Gastrocnemius medialis (tissue), 4 donors: ENCODE measurements around the gene PIP5K1C. TPM values are rescaled to one million over a fixed set of nuclear protein-coding genes. Genes with fewer than 3 reads are reported as not detected.
A peak's percentile ranks its signal among the peaks of the same experiment; 100 is the strongest.

Experiments
- ATAC-seq, 2 donors: fragments of 150-250 bp; one replicate each; pipeline ENCODE4 v1.9.1; 2016
- DNase-seq, 2 donors: peaks; one replicate each; pipeline ENCODE4 v3.0.0-alpha.2; 2019
- H3K27ac ChIP-seq, 4 donors: fragments of 200-600 bp; sonication (generic); 1 replicate in 1 of 4; 2 replicates in 3 of 4; pipeline ENCODE4 v1.5.1; 2016 to 2018; ENCODE audit warnings: mild to moderate bottlenecking in 2 of 4, moderate library complexity in 1 of 4
- H3K27me3 ChIP-seq, 3 donors: fragments of 200-600 bp; sonication (generic) in 2 of 3; 1 replicate in 1 of 3; 2 replicates in 2 of 3; pipeline versions ENCODE4 v1.5.1 to v1.6.0; 2016 to 2019; ENCODE audit warnings: mild to moderate bottlenecking in 1 of 3, moderate library complexity in 1 of 3
- H3K36me3 ChIP-seq, 2 donors: fragments of 200-600 bp; sonication (generic) in 1 of 2; one replicate each; pipeline ENCODE4 v1.5.1; 2017 to 2018
- H3K4me1 ChIP-seq, 2 donors: fragments of 200-600 bp; sonication (generic) in 1 of 2; one replicate each; pipeline ENCODE4 v1.5.1; 2016 to 2017; ENCODE audit warnings: mild to moderate bottlenecking in 2 of 2
- H3K4me3 ChIP-seq, 4 donors: fragments of 200-600 bp; sonication (generic) in 3 of 4; 1 replicate in 1 of 4; 2 replicates in 3 of 4; pipeline ENCODE4 v1.5.1; 2016 to 2019; ENCODE audit warnings: mild to moderate bottlenecking in 2 of 4
- H3K9me3 ChIP-seq, 3 donors: fragments of 200-600 bp; sonication (generic) in 2 of 3; 1 replicate in 1 of 3; 2 replicates in 2 of 3; pipeline ENCODE4 v1.5.1; 2016 to 2019
- CTCF ChIP-seq, 5 experiments: fragments of 450-650 bp in 3 of 5; fragments of 200-600 bp in 2 of 5; sonication (generic) in 2 of 5; IDR thresholded peaks in 4 of 5; conservative IDR thresholded peaks in 1 of 5; 1 replicate in 4 of 5; 2 replicates in 1 of 5; pipeline ENCODE4 v1.5.1; 2016 to 2019; ENCODE audit warnings: antibody characterized with exemption in 5 of 5, mild to moderate bottlenecking in 3 of 5, moderate library complexity in 3 of 5
- POLR2A ChIP-seq, 2 donors: fragments of 450-650 bp; IDR thresholded peaks; one replicate each; pipeline ENCODE4 v1.6.1; 2017; ENCODE audit warnings: antibody characterized with exemption in 2 of 2, mild to moderate bottlenecking in 2 of 2, moderate library complexity in 2 of 2
- in situ Hi-C, 4 donors: fragments of 200-750 bp; cut with MboI; loops; one replicate each; pipeline versions ENCODE4 v1.15.0 to v1.8.0; 2017; ENCODE audit warnings: low sequenced_read_pairs in 4 of 4
- intact Hi-C: fragments of 100-400 bp; cut with DNase I; formaldehyde crosslinking; loops from one replicate; pipeline ENCODE4 v1.15.1; 2023; ENCODE audit warnings: low total_unique reads
- total RNA-seq, 4 donors: library from RNA; depleted of rRNA; stranded (reverse); fragments of >200 nt; gene quantifications; one replicate each; pipeline versions ENCODE4 v1.1.0 to v1.2.3, GENCODE V29; 2016

PIP5K1C gene
- total RNA-seq, 4 donors from 2014 or later: 8.2 to 18.0 (median 17.3) TPM

GRCh38 chr19:3723883-3724282, 23.6 kb upstream of the PIP5K1C start:
- no peak overlapping the region for H3K27ac ChIP-seq
- TF ChIP-seq POLR2A (IDR thresholded peaks at IDR 0.05): no peak
- TF ChIP-seq CTCF (IDR thresholded peaks at IDR 0.05 in 4 of 5, conservative IDR thresholded peaks at IDR 0.05 in 1 of 5): no peak
- in situ Hi-C loops (no loop called here), intact Hi-C loops (no loop called here)
- no peak for ATAC-seq
- H3K4me1 ChIP-seq: no peaks in the 10 kb centered on the region
- no peaks in the 10 kb centered on the region for H3K36me3 ChIP-seq
- H3K9me3 ChIP-seq: no peaks in the 10 kb centered on the region
- DNase-seq: no peak
- H3K27me3 ChIP-seq: peaks cover 43 to 56% (median 46%) of the 10 kb centered on the region in 3 donors
- no peak overlapping the region for H3K4me3 ChIP-seq

- in situ Hi-C loops: no loop called here
- peaks cover 43 to 61% (median 47%) of the 10 kb centered on the region in 3 donors for H3K27me3 ChIP-seq
- ATAC-seq: no peak
Observed at GRCh38 chr19:3723110-3723488, 22.8 kb upstream of the PIP5K1C start.

DNA sequence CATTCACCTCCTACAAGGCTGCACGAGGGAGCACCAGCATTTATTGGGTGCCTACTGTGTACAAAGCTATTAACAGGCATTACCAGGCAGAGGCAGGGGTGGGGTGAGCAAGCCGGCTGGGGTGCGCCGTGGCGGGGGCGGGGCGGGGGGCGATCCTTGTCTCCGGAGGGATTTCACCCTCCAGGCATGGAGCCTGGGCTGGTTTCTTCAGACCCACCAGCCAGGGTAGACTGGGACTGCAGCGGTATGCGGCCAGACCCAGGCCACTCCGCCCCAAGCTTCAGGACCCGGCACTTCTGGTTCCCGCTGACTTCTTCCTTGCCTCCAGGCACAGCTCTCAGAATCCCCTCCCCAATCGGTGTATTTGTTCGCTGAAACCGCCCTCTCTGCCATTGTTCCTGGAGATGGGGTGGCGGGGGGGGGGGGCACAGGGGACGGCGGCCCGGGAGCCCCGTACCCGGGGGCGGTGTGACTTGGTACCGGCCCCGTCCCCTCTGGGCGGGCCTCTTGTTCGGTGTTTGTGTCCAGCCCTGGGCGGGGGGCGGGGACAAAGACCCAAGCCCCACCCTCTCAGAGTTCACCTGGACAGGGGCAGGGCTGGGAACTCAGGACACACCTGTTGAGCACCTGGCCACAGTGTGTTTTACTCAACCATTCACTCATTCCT, 22.3 kb upstream of the PIP5K1C start:
- in situ Hi-C loops (no loop called here), intact Hi-C loops (no loop called here)
- no peak for TF ChIP-seq CTCF (IDR thresholded peaks at IDR 0.05 in 4 of 5, conservative IDR thresholded peaks at IDR 0.05 in 1 of 5)
- no peak for TF ChIP-seq POLR2A (IDR thresholded peaks at IDR 0.05)
- no peak for DNase-seq
- Histone ChIP-seq H3K36me3 (no peaks in the 10 kb centered on the region), H3K9me3 (no peaks in the 10 kb centered on the region), H3K4me3 (no peak overlapping the region), H3K27me3 (peaks cover 43 to 63% (median 47%) of the 10 kb centered on the region in 3 donors), H3K4me1 (no peaks in the 10 kb centered on the region), H3K27ac (no peak overlapping the region)
- no peak for ATAC-seq

More at GRCh38 chr19:3723110-3723488, 22.8 kb upstream of the PIP5K1C start:
- no peak overlapping the region for H3K4me3 ChIP-seq
- TF ChIP-seq POLR2A (IDR thresholded peaks at IDR 0.05) (no peak), CTCF (IDR thresholded peaks at IDR 0.05 in 4 of 5, conservative IDR thresholded peaks at IDR 0.05 in 1 of 5) (no peak)
- intact Hi-C loops: no loop called here
- H3K4me1 ChIP-seq: no peaks in the 10 kb centered on the region
- H3K36me3 ChIP-seq: no peaks in the 10 kb centered on the region
- no peak overlapping the region for H3K27ac ChIP-seq
- H3K9me3 ChIP-seq: no peaks in the 10 kb centered on the region
- DNase-seq: no peak

DNA sequence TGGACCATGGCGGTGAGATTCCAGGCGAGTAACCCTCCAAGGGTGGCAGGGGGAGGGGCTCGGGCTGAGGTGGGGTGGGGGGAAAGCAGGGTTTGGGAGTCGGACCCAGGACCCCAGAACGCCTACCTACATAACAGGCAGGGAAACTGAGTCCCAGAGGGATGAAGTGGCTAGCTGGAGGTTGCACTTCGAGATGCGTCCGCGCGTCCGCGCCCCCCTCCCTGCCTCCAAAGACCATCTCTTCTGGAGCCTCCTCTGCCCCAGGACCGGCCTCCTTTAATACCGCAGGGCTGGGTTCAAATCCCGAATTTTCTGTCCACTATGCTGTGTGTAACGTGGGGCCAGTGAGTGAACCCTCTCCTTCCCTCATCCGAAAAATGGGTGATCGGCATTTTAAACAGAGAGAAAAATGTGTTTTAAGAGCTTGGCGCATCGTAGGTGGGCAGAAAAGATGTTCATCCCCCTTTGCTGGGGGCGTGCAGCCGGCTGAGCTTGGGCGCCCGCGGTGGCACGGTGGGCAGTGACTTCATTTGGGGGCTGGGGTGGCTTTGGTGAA, 21.7 kb upstream of the PIP5K1C start:
- Histone ChIP-seq H3K27me3 (peaks cover 43 to 65% (median 47%) of the 10 kb centered on the region in 3 donors), H3K4me3 (peak overlapping the region in 1 of 4 donors; percentile 21), H3K27ac (no peak overlapping the region), H3K4me1 (no peaks in the 10 kb centered on the region), H3K36me3 (no peaks in the 10 kb centered on the region), H3K9me3 (no peaks in the 10 kb centered on the region)
- in situ Hi-C loops: no loop called here
- no peak for DNase-seq
- intact Hi-C loops: no loop called here
- no peak for ATAC-seq
- TF ChIP-seq POLR2A (IDR thresholded peaks at IDR 0.05) (no peak), CTCF (IDR thresholded peaks at IDR 0.05 in 4 of 5, conservative IDR thresholded peaks at IDR 0.05 in 1 of 5) (no peak)
